MV-4-11 (cell line): ENCODE measurements around the gene USP53.
"Not testable (repeated sequence)": the region's sequence is repeated elsewhere in the genome, so short reads cannot be mapped to it uniquely, and the experiment has no call there.

ENCODE experiments used
- DNase-seq: peaks from one replicate; lab custom pipeline; 2025; lab: John Stamatoyannopoulos, UW

Gene USP53

DNA sequence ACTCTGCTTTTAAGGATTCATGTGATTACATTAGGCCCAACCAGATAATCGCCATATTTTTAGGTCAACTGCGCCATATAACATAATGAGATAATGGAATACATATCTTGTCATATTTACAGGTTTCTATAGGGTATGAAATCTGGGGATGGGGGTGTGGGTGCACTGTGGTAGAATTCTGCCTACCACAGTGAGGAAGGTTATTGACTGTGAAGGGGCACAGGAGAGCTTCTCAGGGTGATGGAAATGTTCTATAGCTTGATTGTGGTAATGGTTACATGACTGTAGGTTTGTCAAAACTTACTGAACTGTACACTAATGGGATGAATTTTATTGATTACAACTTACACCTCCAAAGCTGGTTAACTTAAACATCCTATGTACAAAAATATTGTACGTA, 15.9 kb downstream of the USP53 start:
- DNase-seq = no peak

DNA sequence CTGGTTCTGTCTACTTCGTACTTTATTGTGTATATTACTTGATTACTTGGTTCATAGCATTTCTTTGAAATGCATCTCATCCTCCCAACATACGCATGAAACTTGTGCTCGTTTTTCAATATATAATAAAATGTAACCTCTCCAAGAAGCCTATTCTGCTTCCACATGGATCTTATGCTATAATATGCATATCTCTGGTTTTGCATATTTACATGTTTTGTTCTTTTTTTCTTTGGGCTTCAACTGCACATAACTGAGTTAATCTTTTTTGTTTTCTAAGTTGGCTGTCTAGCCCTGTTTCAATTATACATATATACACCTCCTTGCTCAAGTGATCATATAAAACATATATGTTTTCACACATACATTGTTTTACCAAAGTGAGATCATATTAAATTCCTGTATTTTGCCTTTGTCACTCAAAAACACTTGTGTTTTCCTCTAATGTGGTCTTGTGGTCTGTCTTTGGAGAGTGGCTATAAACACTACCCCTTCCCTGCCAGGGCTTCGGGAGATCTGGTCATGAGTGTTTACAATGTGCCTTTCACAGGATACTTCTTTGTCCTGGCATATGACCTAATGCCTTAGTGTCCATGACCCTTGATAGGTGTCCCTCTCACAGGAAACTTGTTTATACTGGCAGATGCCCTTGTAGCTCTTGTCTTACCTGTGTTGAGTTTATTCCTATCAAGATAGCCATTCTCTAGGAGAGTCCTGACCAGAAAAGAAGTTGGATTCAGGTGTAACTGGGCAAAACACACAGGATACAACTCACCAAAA, 17.6 kb downstream of the USP53 start:
- no peak for DNase-seq

DNA sequence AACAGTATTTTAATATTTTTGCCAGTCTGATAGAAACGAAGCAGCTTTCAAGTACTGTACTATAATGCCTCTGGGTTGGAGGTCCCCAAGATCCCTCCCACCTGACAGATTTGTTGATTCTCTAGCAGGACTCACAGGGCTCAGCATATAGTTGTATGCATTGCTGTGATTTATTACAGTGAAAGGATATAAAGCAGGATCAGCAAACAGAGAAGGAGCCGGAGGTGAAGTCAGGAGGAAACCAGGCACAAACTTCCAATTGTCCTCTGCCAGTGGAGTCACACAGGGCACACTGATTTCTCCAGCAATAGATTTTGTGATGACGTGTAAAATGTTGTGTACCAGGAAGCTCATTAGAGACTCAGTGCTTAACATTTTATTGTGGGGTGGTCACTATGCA, 19.0 kb downstream of the USP53 start:
- DNase-seq = no peak

DNA sequence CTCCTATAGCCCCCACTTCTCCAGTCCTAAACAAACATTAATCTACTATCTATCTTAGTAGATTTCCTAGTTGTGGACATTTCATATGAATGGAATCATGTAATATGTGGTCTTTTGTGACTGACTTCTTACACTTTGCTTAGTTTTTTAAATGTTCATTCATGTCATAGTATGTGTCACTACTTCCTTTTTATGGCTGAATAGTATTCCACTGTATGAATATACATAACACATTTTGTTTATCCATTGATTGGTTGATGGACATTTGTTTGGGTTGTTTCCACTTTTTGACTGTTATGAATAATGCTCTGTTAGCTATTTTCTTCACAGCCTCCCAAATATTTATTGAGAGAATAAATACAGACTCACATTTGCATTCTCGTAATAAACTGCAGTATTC, 19.8 kb downstream of the USP53 start:
- DNase-seq = no peak

- DNase-seq = peak; percentile 61
Observed at GRCh38 chr4:119233191-119233590, 20.7 kb downstream of the USP53 start.

DNA sequence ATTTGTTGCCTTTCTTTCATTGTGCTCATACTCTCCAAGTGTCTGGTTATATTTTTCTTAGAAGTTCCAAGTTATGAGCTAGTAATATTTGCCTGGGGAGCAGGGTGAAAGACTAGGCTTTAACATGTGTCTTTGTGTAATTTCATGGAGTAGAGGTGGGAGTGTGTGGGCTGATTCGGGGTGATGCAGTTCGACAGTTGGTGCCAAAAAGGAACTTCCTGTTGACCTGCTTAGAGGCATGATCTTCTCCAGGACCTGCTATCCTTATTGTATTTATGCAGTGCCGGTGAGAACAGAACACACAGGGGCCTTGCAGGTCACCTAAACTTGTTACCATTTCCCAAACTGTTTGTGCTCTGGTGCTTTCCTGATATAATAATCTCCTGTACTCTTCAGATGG, 21.2 kb downstream of the USP53 start:
- DNase-seq = peak; percentile 28

DNA sequence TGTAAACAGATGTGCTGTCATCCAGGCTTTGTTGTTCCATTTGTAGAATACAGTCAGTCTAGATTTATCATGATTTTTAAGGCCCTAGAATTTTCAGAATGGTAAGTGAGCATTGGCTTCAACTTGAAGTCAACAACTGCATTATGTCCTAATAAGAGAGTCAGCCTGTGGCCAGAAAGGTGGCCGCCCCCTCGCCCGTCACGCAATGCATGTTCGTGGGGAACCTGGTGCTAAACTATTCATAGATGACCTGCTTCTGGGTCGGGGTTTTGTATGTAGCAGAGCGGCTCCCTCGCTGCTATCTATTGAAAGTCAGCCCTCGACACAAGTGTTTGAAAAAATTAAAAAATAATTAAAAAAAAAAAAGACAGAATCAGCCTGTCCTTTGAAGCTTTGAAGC, 24.7 kb downstream of the USP53 start:
- no peak for DNase-seq

- no peak for DNase-seq
Observed at GRCh38 chr4:119237642-119238041, 25.1 kb downstream of the USP53 start.

DNA sequence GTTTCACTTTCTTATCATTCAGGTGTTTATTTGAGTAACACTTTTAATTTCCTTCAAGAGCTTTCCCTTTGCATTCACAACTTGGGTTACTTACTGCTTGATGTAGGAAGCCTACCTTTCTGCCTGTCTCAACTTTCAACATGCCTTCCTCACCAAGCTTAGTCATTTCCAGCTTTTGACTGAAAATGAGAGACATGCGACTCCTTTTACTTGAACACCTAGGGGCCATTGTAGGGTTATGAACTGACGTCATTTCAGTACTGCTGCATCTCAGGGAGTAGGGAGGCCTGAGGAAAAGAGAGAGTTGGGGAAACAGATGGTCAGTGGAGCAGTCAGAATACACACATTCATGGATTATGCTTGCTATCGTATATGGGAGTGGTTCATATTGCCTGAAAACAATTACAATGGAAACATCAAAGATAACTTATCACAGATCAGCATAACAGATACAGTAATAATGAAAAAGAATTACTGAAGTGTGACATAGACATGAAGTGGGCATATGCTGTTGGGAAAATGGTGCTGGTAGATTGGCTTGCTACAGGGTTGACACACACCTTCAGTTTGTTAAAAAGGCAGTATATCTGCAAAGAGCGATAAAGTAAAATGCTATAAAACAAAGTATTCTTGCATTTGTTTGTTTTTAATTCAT, 25.7 kb downstream of the USP53 start:
- no peak for DNase-seq

DNA sequence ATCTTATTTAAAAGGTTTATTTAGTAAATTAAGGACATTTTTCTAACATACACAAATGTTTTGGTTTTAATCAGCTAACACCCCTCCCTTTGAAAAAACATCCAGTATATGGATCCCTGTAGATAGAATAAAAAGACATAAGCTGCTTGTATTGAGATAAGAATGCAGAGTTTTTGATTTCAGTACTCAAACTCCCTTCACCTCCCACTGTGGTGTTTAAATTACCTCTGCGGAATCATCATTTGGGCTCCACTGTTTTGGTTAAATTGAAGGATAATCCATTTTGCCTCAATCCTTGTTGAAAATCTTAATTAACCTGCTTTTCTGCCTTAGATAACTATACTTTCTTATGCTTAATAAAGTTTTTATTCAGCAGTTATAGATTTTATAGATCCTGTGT, 27.6 kb downstream of the USP53 start:
- no peak for DNase-seq

GRCh38 chr4:119240568-119240967, 28.1 kb downstream of the USP53 start:
- DNase-seq = no peak

GRCh38 chr4:119242417-119242816, 29.9 kb downstream of the USP53 start:
- DNase-seq = no peak

DNA sequence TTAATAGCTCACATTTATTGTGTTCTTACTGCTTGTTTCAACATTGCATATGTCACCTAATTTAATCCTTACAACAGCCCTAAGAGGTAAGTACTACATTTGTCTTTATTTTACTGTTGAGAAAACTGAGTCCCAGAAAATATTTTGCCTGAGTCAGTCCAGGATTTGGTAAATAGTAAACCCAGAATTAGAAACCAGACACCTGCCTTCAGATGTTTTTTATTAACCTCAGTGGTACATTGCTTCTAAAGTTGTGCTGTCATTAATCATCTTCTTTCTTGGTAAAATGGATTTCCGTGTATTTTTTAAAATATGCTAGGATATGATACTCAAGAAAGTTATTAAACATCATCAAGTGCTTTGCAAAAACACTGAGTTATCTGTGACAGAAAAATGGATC, 31.4 kb downstream of the USP53 start:
- no peak for DNase-seq

DNA sequence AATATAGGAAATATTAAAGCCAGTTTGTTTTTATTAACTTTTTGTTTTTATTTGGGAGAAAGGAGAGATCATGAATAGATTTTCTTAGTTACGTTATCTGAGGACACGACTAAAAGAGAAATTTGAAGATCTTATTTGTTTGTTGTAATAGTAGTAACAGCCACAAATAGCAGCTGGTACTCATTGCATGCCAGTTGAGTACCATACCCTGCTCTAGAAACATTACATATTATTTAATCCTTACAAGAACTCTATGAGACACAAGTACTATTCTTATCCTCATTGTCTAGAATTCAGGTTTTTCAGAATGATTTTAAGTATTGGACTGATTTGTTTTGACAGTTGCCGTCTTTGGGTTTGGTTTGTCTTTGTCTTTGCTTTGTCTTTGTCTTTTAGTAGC, 31.8 kb downstream of the USP53 start:
- DNase-seq = peak; percentile 43

DNA sequence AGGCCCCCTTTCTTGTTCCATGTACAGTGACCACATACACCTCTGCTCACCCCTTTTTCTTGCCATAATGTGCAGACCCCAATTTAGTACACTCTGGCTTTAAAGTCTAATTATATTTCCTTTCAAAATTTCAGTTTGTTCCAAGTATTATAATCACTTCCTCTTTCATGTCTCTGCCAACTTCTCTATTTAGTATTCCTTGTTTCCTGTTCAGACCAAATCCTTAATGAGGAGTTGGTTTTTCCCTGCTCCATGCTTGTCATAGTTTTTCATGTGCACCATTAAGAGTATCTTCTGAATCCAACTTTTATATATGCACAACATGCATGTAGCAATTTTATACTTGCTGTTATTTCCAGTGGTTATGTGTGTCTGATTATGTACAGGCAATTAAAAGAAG, 32.3 kb downstream of the USP53 start:
- DNase-seq = peak; percentile 79

GRCh38 chr4:119246177-119246733, 33.7 kb downstream of the USP53 start:
- no peak for DNase-seq

GRCh38 chr4:119251037-119251436, 38.5 kb downstream of the USP53 start:
- not testable (repeated sequence) for DNase-seq

- DNase-seq = not testable (repeated sequence)
Observed at GRCh38 chr4:119255223-119255622, 42.7 kb downstream of the USP53 start.

DNA sequence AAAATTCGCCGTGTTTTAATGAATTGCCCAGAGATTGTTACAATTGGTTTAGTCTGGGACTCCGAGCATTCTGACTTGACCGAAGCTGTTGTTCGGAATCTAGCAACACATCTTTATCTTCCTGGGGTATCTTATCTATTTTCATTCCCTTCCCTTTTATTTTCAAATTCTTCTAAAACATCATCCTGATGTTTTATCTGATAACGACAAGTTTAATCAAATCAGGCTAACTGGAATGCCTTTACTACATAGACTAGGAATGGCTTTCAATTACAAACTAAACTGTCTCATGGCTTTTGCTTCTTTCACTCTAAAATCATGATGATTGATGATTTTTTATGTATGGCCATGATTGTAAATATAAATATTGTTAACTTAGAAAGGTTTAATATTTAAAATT, 48.0 kb downstream of the USP53 start:
- DNase-seq = no peak

- no peak for DNase-seq
Observed at GRCh38 chr4:119261986-119262385, 49.5 kb downstream of the USP53 start.

GRCh38 chr4:119264743-119265142, 52.2 kb downstream of the USP53 start:
- DNase-seq = no peak

- DNase-seq = no peak
Observed at GRCh38 chr4:119266153-119266552, 53.6 kb downstream of the USP53 start.

- no peak for DNase-seq
Observed at GRCh38 chr4:119268466-119268865, 56.0 kb downstream of the USP53 start.
